Pancreas (tissue), 10 donors: ENCODE measurements around the gene AARSD1. TPM values are rescaled to one million over a fixed set of nuclear protein-coding genes. Genes with fewer than 3 reads are reported as not detected.
"Not testable (repeated sequence)": the region's sequence is repeated elsewhere in the genome, so short reads cannot be mapped to it uniquely, and the experiment has no call there.

Experiments
- ATAC-seq, 4 donors: fragments of 200-7000 bp; cut with Tn5 transposase; one replicate each; pipeline versions ENCODE4 v1.8.0 to v1.9.1; 2020; ENCODE audit warnings: mild to moderate bottlenecking in 4 of 4, moderate library complexity in 4 of 4
- DNase-seq, 6 donors: peaks; one replicate each; pipeline ENCODE4 v3.0.0-alpha.2; 2020
- FAIRE-seq: peaks from 2 replicates; lab custom pipeline; 2012; peaks lifted over from hg19 to GRCh38; lab: Jason Lieb, UNC
- H3K27ac ChIP-seq, 4 donors: fragments of 200-600 bp; sonication (generic); 1 replicate in 3 of 4; 2 replicates in 1 of 4; pipeline versions ENCODE4 v1.5.0 to v1.8.0; 2020
- H3K27me3 ChIP-seq, 4 donors: fragments of 200-600 bp; one replicate each; pipeline ENCODE4 v1.8.0; 2021
- H3K36me3 ChIP-seq, 3 donors: fragments of 200-600 bp; sonication (generic) in 1 of 3; one replicate each; pipeline versions ENCODE4 v1.5.0 to v1.8.0; 2020 to 2021
- H3K4me1 ChIP-seq, 3 donors: fragments of 200-600 bp; one replicate each; pipeline ENCODE4 v1.8.0; 2021
- H3K4me3 ChIP-seq, 4 donors: fragments of 200-600 bp; sonication (generic) in 2 of 4; one replicate each; pipeline versions ENCODE4 v1.5.0 to v1.8.0; 2020 to 2021
- H3K9me3 ChIP-seq, 4 donors: fragments of 200-600 bp; one replicate each; pipeline ENCODE4 v1.8.0; 2021
- CTCF ChIP-seq, 4 donors: fragments of 200-600 bp; sonication (generic) in 3 of 4; IDR thresholded peaks; one replicate each; pipeline versions ENCODE4 v1.5.0 to v1.8.0; 2021; ENCODE audit warnings: antibody characterized with exemption in 4 of 4
- WGBS, 2 donors: extraction: QIAGEN DNeasy Blood & Tissue Kit; methylation state at CpG; one replicate each; pipeline ENCODE4 v1.1.7; 2013; 5-methylcytosine and 5-hydroxymethylcytosine counted together
- intact Hi-C, 3 donors: fragments of 100-400 bp; cut with DNase I; formaldehyde crosslinking; loops; one replicate each; pipeline versions ENCODE4 v1.11.1 to v1.14.2; 2022
- polyA plus RNA-seq, 2 donors: library from polyadenylated mRNA; stranded (reverse); fragments of 200-250 nt; gene quantifications; one replicate each; pipeline ENCODE4 v1.2.3, GENCODE V29; 2013
- total RNA-seq, 6 donors: library from RNA; stranded (reverse); fragmentation: NEBNext Ultra II Directional in 4 of 6; extraction: Animal tissue kit (Norgen Biotek cat#: 25700) in 4 of 6; gene quantifications; one replicate each; pipeline versions ENCODE4 v1.2.1 to v1.2.4, GENCODE V29; 2021 to 2023
- donor health status: healthy with polysubstance abuse.
- donor health status: DM: no; HTN: no; CAD: no; lungs with moderate emphysema.
- donor health status: DM: no; HTN: no; CAD: no.
- donor health status: control.
- donor health status: control.
- donor health status: Bipolar disorder and iron deficiency.
- donor health status: DM: yes; HTN: yes; CAD: no.
- donor health status: DM: no; HTN: no; CAD: no.
- donor health status: DM: no; HTN: no; CAD: no.
- donor health status: DM: yes; HTN: yes; CAD: no.

AARSD1 gene
- total and polyA plus RNA-seq, 8 donors: 20.4 to 89.1 (median 27.9) TPM

- H3K27ac ChIP-seq: peak within 1 kb of the TSS; percentile 83 to 96 (median 92)
- FAIRE-seq: no peak
- H3K27me3 ChIP-seq: no peaks in the 10 kb centered on the region
- WGBS, 2 donors: 21% methylated on average over 18 of the region's 18 CpGs
- peak; percentile 79 to 92 (median 84) for DNase-seq
- peak within 1 kb of the TSS; percentile 47 to 71 (median 58) for H3K4me3 ChIP-seq
- intact Hi-C loops: loop anchor here in 1 of 3 donors (10.0 kb wide), 1 partner anchor 208 kb away; the partner anchor contains the start of gene TMEM106A
- peak; percentile 88 to 97 (median 94) for ATAC-seq
- peak in 2 of 4 donors; percentile 11 to 13 for TF ChIP-seq CTCF (IDR thresholded peaks at IDR 0.05)
- H3K36me3 ChIP-seq: peaks cover 0 to 15% (median 14%) of the 10 kb centered on the region in 3 donors
- H3K9me3 ChIP-seq: no peaks in the 10 kb centered on the region
- peaks cover 0 to 9% (median 0%) of the 10 kb centered on the region in 3 donors for H3K4me1 ChIP-seq
Measured at GRCh38 chr17:43006639-43007551, 42.6 kb upstream of the AARSD1 start, which contains the start of gene IFI35. Gene IFI35 (plus strand): TSS chr17:43006784. CDS start chr17:43006948, 164 bp downstream.

GRCh38 chr17:43003542-43004172 lies 39.4 kb upstream of the AARSD1 start:
- peaks cover 5 to 22% (median 7%) of the 10 kb centered on the region in 3 donors for H3K4me1 ChIP-seq
- no peaks in the 10 kb centered on the region for H3K9me3 ChIP-seq
- H3K36me3 ChIP-seq: peaks cover 0 to 35% (median 20%) of the 10 kb centered on the region in 3 donors
- H3K4me3 ChIP-seq: no peak overlapping the region
- no peak for TF ChIP-seq CTCF (IDR thresholded peaks at IDR 0.05)
- ATAC-seq (no peak), DNase-seq (peak in 2 of 6 donors; percentile 21 to 25), FAIRE-seq (no peak)
- intact Hi-C loops: loop anchor here in 1 of 3 donors (10.0 kb wide), 1 partner anchor 211 kb away; the partner anchor contains the start of gene TMEM106A
- H3K27ac ChIP-seq: no peak overlapping the region
- H3K27me3 ChIP-seq: no peaks in the 10 kb centered on the region
- 79 to 80% methylated on average over 5 of the region's 5 CpGs for WGBS, 2 donors

- WGBS, 2 donors: 90 to 94% methylated on average over 13 of the region's 13 CpGs
- FAIRE-seq, H3K9me3 ChIP-seq, H3K4me3 ChIP-seq, H3K27ac ChIP-seq, ATAC-seq, H3K27me3 ChIP-seq: not testable (repeated sequence)
- peaks cover 0 to 35% (median 20%) of the 10 kb centered on the region in 3 donors for H3K36me3 ChIP-seq
- H3K4me1 ChIP-seq: peaks cover 11 to 18% (median 14%) of the 10 kb centered on the region in 3 donors
- intact Hi-C loops: loop anchor here in 1 of 3 donors (10.0 kb wide), 1 partner anchor 214 kb away; the partner anchor contains the start of gene TMEM106A
- DNase-seq: peak in 2 of 6 donors; percentile 30 to 39
Measured at GRCh38 chr17:43000894-43001293, 36.6 kb upstream of the AARSD1 start.

GRCh38 chr17:42999003-42999525 lies 34.8 kb upstream of the AARSD1 start:
- intact Hi-C loops: no loop called here
- no peak for FAIRE-seq

More at GRCh38 chr17:42999003-42999525, 34.8 kb upstream of the AARSD1 start:
- H3K4me3 ChIP-seq: peak overlapping the region; percentile 66 to 84 (median 78)
- TF ChIP-seq CTCF (IDR thresholded peaks at IDR 0.05): no peak
- 5 to 10% methylated on average over 10 of the region's 10 CpGs for WGBS, 2 donors
- H3K27ac ChIP-seq: peak overlapping the region; percentile 86 to 91 (median 88)
- H3K4me1 ChIP-seq: peaks cover 11 to 18% (median 14%) of the 10 kb centered on the region in 3 donors
- H3K9me3 ChIP-seq: no peaks in the 10 kb centered on the region
- peaks cover 0 to 35% (median 20%) of the 10 kb centered on the region in 3 donors for H3K36me3 ChIP-seq
- DNase-seq: peak in 1 of 6 donors; percentile 19
- ATAC-seq: no peak
- no peaks in the 10 kb centered on the region for H3K27me3 ChIP-seq
